HepG2 (cell line): ENCODE measurements around the gene SEMA3E.

Source experiments
- SCMH1 ChIP-seq: sonication (generic); formaldehyde crosslinking; IDR thresholded peaks from 2 replicates; pipeline ENCODE4 v1.9.0; 2021; ENCODE audit warnings: missing genetic modification reagents, mild to moderate bottlenecking, borderline replicate concordance
- SMC3 ChIP-seq: IDR thresholded peaks from 2 replicates; pipeline ENCODE4 v1.6.1; 2011; ENCODE audit warnings: low read length, improper control_type of control experiment
- ZNF274 ChIP-seq: sonication (generic); formaldehyde crosslinking; IDR thresholded peaks from 2 replicates; pipeline ENCODE4 v1.5.1; 2020; ENCODE audit warnings: mild to moderate bottlenecking, missing genetic modification reagents
- TF ChIP-seq, protein P1 (sequence below): sonication (generic); formaldehyde crosslinking; IDR thresholded peaks from 2 replicates; pipeline ENCODE4 v1.5.0; 2020; ENCODE audit warnings: mild to moderate bottlenecking, missing genetic modification reagents, moderate library complexity
- TF ChIP-seq, protein P2 (sequence below): sonication (generic); formaldehyde crosslinking; IDR thresholded peaks from 2 replicates; pipeline ENCODE4 v1.4.0; 2020; ENCODE audit warnings: missing genetic modification reagents; ENCODE audit errors: not compliant biosample characterization

DNA sequence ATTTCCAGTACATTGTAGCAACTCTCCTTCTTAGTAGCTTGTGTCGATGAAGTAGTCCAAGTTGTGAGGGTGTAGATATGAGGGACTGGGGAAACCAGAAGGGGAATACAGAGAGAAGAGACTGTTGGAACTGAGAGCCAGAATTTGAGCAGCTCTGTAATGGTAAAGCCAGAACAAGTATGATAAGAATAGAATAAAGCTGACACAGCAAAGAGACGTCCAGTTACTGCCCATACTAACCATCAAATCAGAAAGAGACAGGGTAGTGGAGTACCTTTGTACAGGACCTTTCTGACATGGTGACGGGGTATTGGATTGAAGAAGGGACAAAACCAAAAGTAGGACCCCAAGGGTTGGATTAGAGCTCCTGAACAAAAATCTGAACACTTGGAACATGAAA, 206.0 kb downstream of the SEMA3E start:
- TF ChIP-seq SMC3 (no peak), ZNF274 (CRISPR knock-in tag) (no peak), SCMH1 (CRISPR knock-in tag) (no peak)
- TF ChIP-seq, protein P1, sequence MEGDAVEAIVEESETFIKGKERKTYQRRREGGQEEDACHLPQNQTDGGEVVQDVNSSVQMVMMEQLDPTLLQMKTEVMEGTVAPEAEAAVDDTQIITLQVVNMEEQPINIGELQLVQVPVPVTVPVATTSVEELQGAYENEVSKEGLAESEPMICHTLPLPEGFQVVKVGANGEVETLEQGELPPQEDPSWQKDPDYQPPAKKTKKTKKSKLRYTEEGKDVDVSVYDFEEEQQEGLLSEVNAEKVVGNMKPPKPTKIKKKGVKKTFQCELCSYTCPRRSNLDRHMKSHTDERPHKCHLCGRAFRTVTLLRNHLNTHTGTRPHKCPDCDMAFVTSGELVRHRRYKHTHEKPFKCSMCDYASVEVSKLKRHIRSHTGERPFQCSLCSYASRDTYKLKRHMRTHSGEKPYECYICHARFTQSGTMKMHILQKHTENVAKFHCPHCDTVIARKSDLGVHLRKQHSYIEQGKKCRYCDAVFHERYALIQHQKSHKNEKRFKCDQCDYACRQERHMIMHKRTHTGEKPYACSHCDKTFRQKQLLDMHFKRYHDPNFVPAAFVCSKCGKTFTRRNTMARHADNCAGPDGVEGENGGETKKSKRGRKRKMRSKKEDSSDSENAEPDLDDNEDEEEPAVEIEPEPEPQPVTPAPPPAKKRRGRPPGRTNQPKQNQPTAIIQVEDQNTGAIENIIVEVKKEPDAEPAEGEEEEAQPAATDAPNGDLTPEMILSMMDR (CRISPR knock-in tag), result no peak
- TF ChIP-seq, protein P2, sequence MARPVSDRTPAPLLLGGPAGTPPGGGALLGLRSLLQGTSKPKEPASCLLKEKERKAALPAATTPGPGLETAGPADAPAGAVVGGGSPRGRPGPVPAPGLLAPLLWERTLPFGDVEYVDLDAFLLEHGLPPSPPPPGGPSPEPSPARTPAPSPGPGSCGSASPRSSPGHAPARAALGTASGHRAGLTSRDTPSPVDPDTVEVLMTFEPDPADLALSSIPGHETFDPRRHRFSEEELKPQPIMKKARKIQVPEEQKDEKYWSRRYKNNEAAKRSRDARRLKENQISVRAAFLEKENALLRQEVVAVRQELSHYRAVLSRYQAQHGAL, result no peak
